ENCODE results near the gene FNDC7. TPM values are rescaled to one million over a fixed set of nuclear protein-coding genes. Genes with fewer than 3 reads are reported as not detected.

Gene FNDC7
- total RNA-seq, 1 donor from 2014 or later, result not detected

Other genes with a start within 250 kb of the FNDC7 start
- gene EEIG2, start 152.8 kb upstream of the FNDC7 start, total RNA-seq, result 13.7 to 14.2 TPM (median 13.8 TPM) in 3 replicates
- gene HENMT1, start 51.8 kb upstream of the FNDC7 start, total RNA-seq, result 9.6 to 10.8 TPM (median 10.1 TPM) in 3 replicates
- gene PRPF38B, start 20.6 kb upstream of the FNDC7 start, total RNA-seq, result 25.3 to 31.0 TPM (median 25.4 TPM) in 3 replicates
- gene STXBP3, start 33.8 kb downstream of the FNDC7 start, total RNA-seq, result 38.3 to 61.1 TPM (median 41.6 TPM) in 3 replicates
- 0.45 TPM in 1 of 3 replicates, not detected in the others for gene AKNAD1, start 144.2 kb downstream of the FNDC7 start, total RNA-seq
- gene GPSM2, start 164.1 kb downstream of the FNDC7 start, total RNA-seq, result 19.1 to 32.7 TPM (median 20.3 TPM) in 3 replicates